HepG2 (cell line): Measurements from ENCODE around the gene TPM2. TPM values are rescaled to one million over a fixed set of nuclear protein-coding genes. Genes with fewer than 3 reads are reported as not detected.

ENCODE experiments used
- ATF7-NPFF ChIP-seq: sonication (generic); formaldehyde crosslinking; IDR thresholded peaks from 2 replicates; pipeline ENCODE4 v1.8.1; 2023; ENCODE audit warnings: mild to moderate bottlenecking, low read depth, missing genetic modification reagents, moderate library complexity
- BHLHE40 ChIP-seq: IDR thresholded peaks from 2 replicates; pipeline ENCODE4 v1.6.1; 2011; ENCODE audit warnings: low read length, improper control_type of control experiment
- ERF ChIP-seq: IDR thresholded peaks from 2 replicates; pipeline ENCODE4 v1.6.1; 2018; ENCODE audit warnings: missing biosample characterization, missing genetic modification reagents
- PHF20 ChIP-seq: sonication (generic); formaldehyde crosslinking; IDR thresholded peaks from 2 replicates; pipeline ENCODE4 v1.5.0; 2020; ENCODE audit warnings: mild to moderate bottlenecking, missing genetic modification reagents
- PITX1 ChIP-seq: sonication (generic); formaldehyde crosslinking; IDR thresholded peaks from 2 replicates; pipeline ENCODE4 v1.5.1; 2020; ENCODE audit warnings: mild to moderate bottlenecking, missing genetic modification reagents
- RARA ChIP-seq: IDR thresholded peaks from 2 replicates; pipeline ENCODE4 v1.6.1; 2016; ENCODE audit warnings: missing genetic modification reagents, missing compliant biosample characterization
- SIN3A ChIP-seq: IDR thresholded peaks from 2 replicates; pipeline ENCODE4 v1.6.1; 2011; ENCODE audit warnings: low read depth, mild to moderate bottlenecking, control low read depth, low read length, borderline replicate concordance
- SMAD1 ChIP-seq: sonication (generic); formaldehyde crosslinking; IDR thresholded peaks from 2 replicates; pipeline ENCODE4 v1.4.0; 2020; ENCODE audit warnings: missing genetic modification reagents, low read depth, mild to moderate bottlenecking, borderline replicate concordance
- SOX6 ChIP-seq, 2 experiments: fragments of 450-650 bp in 1 of 2; sonication (generic) in 1 of 2; formaldehyde crosslinking in 1 of 2; IDR thresholded peaks; 2 replicates each; pipeline versions ENCODE4 v1.4.0 to v1.6.1; 2017 to 2020; ENCODE audit warnings: antibody characterized with exemption in 1 of 2, mild to moderate bottlenecking in 1 of 2, missing genetic modification reagents in 1 of 2
- ZMYM4 ChIP-seq: sonication (generic); formaldehyde crosslinking; IDR thresholded peaks from 2 replicates; pipeline ENCODE4 v1.8.1; 2023; ENCODE audit warnings: mild to moderate bottlenecking, missing genetic modification reagents
- ZNF337 ChIP-seq: sonication (generic); formaldehyde crosslinking; IDR thresholded peaks from 2 replicates; pipeline ENCODE4 v1.5.1; 2020; ENCODE audit warnings: missing genetic modification reagents, low read depth, mild to moderate bottlenecking, borderline replicate concordance
- ZNF562 ChIP-seq: sonication (generic); formaldehyde crosslinking; IDR thresholded peaks from 2 replicates; pipeline ENCODE4 v1.8.0; 2022; ENCODE audit warnings: missing genetic modification reagents, borderline replicate concordance
- ZNF713 ChIP-seq: sonication (generic); formaldehyde crosslinking; IDR thresholded peaks from 2 replicates; pipeline ENCODE4 v1.4.0; 2020; ENCODE audit warnings: mild to moderate bottlenecking, missing genetic modification reagents
- ZNF746 ChIP-seq: sonication (generic); formaldehyde crosslinking; IDR thresholded peaks from 2 replicates; pipeline ENCODE4 v1.8.0; 2022; ENCODE audit warnings: mild to moderate bottlenecking, missing genetic modification reagents
- polyA plus RNA-seq, 8 experiments: library from polyadenylated mRNA; depleted of rRNA in 3 of 8; stranded (reverse) in 7 of 8; unstranded in 1 of 8; fragments of >200 nt; fragmentation: Illumina TruSeq in 4 of 8; extraction: Trizol in 4 of 8; gene quantifications; 2 replicates each; pipeline versions ENCODE4 v1.2.1 to v1.2.3, GENCODE V29; 2011 to 2016; ENCODE audit warnings: low read depth in 4 of 8, missing spikeins in 1 of 8, mixed read lengths in 1 of 8; ENCODE audit not compliant: insufficient read depth in 1 of 8
- total RNA-seq, 5 experiments: library from RNA; depleted of rRNA; stranded (reverse); fragments of >200 nt; fragmentation: Illumina TruSeq; extraction: Trizol; gene quantifications; 2 replicates each; pipeline ENCODE4 v1.2.3, GENCODE V29; 2016; ENCODE audit warnings: low read depth in 1 of 5
- TF ChIP-seq, protein P1 (sequence below): sonication (generic); formaldehyde crosslinking; IDR thresholded peaks from 2 replicates; pipeline ENCODE4 v1.5.1; 2020; ENCODE audit warnings: mild to moderate bottlenecking, missing genetic modification reagents, moderate library complexity
- TF ChIP-seq, protein P2 (sequence below): sonication (generic); formaldehyde crosslinking; IDR thresholded peaks from 2 replicates; pipeline ENCODE4 v1.4.0; 2020; ENCODE audit warnings: missing genetic modification reagents
- TF ChIP-seq, protein P3 (sequence below): sonication (generic); formaldehyde crosslinking; IDR thresholded peaks from 2 replicates; pipeline ENCODE4; 2020; ENCODE audit warnings: missing genetic modification reagents, mild to moderate bottlenecking, borderline replicate concordance
- TF ChIP-seq, protein P4 (sequence below): sonication (generic); IDR thresholded peaks from 2 replicates; pipeline ENCODE4 v1.6.1; 2016; ENCODE audit warnings: low read depth, borderline replicate concordance
- TF ChIP-seq, protein P5 (sequence below): sonication (generic); formaldehyde crosslinking; IDR thresholded peaks from 2 replicates; pipeline ENCODE4 v1.5.1; 2020; ENCODE audit warnings: missing genetic modification reagents, mild to moderate bottlenecking, borderline replicate concordance

The TPM2 gene
- total and polyA plus RNA-seq, 2 of the 13 experiments (the other 11 are each of a cell fraction or from before 2014, with no cell fraction given) = 3.1 to 10.7 TPM

DNA sequence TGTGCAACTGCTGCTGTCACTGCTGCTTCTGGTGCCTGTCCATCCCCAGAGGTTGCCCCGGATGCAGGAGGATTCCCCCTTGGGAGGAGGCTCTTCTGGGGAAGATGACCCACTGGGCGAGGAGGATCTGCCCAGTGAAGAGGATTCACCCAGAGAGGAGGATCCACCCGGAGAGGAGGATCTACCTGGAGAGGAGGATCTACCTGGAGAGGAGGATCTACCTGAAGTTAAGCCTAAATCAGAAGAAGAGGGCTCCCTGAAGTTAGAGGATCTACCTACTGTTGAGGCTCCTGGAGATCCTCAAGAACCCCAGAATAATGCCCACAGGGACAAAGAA lies 15.7 kb downstream of the TPM2 start (continued):
- TF ChIP-seq, protein P1, sequence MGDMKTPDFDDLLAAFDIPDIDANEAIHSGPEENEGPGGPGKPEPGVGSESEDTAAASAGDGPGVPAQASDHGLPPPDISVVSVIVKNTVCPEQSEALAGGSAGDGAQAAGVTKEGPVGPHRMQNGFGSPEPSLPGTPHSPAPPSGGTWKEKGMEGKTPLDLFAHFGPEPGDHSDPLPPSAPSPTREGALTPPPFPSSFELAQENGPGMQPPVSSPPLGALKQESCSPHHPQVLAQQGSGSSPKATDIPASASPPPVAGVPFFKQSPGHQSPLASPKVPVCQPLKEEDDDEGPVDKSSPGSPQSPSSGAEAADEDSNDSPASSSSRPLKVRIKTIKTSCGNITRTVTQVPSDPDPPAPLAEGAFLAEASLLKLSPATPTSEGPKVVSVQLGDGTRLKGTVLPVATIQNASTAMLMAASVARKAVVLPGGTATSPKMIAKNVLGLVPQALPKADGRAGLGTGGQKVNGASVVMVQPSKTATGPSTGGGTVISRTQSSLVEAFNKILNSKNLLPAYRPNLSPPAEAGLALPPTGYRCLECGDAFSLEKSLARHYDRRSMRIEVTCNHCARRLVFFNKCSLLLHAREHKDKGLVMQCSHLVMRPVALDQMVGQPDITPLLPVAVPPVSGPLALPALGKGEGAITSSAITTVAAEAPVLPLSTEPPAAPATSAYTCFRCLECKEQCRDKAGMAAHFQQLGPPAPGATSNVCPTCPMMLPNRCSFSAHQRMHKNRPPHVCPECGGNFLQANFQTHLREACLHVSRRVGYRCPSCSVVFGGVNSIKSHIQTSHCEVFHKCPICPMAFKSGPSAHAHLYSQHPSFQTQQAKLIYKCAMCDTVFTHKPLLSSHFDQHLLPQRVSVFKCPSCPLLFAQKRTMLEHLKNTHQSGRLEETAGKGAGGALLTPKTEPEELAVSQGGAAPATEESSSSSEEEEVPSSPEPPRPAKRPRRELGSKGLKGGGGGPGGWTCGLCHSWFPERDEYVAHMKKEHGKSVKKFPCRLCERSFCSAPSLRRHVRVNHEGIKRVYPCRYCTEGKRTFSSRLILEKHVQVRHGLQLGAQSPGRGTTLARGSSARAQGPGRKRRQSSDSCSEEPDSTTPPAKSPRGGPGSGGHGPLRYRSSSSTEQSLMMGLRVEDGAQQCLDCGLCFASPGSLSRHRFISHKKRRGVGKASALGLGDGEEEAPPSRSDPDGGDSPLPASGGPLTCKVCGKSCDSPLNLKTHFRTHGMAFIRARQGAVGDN (CRISPR knock-in tag) = peak; percentile 36
- no peak for TF ChIP-seq ZNF713 (CRISPR knock-in tag)
- TF ChIP-seq RARA (CRISPR knock-in tag) = no peak
- no peak for TF ChIP-seq ZNF562 (CRISPR knock-in tag)
- TF ChIP-seq, protein P2, sequence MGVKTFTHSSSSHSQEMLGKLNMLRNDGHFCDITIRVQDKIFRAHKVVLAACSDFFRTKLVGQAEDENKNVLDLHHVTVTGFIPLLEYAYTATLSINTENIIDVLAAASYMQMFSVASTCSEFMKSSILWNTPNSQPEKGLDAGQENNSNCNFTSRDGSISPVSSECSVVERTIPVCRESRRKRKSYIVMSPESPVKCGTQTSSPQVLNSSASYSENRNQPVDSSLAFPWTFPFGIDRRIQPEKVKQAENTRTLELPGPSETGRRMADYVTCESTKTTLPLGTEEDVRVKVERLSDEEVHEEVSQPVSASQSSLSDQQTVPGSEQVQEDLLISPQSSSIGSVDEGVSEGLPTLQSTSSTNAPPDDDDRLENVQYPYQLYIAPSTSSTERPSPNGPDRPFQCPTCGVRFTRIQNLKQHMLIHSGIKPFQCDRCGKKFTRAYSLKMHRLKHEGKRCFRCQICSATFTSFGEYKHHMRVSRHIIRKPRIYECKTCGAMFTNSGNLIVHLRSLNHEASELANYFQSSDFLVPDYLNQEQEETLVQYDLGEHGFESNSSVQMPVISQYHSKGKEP (CRISPR knock-in tag) = no peak
- TF ChIP-seq ZMYM4 (CRISPR knock-in tag) = no peak
- TF ChIP-seq, protein P3, sequence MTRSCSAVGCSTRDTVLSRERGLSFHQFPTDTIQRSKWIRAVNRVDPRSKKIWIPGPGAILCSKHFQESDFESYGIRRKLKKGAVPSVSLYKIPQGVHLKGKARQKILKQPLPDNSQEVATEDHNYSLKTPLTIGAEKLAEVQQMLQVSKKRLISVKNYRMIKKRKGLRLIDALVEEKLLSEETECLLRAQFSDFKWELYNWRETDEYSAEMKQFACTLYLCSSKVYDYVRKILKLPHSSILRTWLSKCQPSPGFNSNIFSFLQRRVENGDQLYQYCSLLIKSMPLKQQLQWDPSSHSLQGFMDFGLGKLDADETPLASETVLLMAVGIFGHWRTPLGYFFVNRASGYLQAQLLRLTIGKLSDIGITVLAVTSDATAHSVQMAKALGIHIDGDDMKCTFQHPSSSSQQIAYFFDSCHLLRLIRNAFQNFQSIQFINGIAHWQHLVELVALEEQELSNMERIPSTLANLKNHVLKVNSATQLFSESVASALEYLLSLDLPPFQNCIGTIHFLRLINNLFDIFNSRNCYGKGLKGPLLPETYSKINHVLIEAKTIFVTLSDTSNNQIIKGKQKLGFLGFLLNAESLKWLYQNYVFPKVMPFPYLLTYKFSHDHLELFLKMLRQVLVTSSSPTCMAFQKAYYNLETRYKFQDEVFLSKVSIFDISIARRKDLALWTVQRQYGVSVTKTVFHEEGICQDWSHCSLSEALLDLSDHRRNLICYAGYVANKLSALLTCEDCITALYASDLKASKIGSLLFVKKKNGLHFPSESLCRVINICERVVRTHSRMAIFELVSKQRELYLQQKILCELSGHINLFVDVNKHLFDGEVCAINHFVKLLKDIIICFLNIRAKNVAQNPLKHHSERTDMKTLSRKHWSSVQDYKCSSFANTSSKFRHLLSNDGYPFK (CRISPR knock-in tag) = 0 out of 2 replicates have a peak, but pooled peaks have one; percentile 6
- TF ChIP-seq ZNF337 (CRISPR knock-in tag) = peak; percentile 67; the same call in 1 of the 2 replicates
- TF ChIP-seq, protein P4, sequence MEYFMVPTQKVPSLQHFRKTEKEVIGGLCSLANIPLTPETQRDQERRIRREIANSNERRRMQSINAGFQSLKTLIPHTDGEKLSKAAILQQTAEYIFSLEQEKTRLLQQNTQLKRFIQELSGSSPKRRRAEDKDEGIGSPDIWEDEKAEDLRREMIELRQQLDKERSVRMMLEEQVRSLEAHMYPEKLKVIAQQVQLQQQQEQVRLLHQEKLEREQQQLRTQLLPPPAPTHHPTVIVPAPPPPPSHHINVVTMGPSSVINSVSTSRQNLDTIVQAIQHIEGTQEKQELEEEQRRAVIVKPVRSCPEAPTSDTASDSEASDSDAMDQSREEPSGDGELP = no peak
- TF ChIP-seq ZNF746 (CRISPR knock-in tag) = no peak
- TF ChIP-seq ERF (CRISPR knock-in tag) = no peak
- 0 out of 2 replicates have a peak, but pooled peaks have one; percentile 3 for TF ChIP-seq PITX1 (CRISPR knock-in tag)
- TF ChIP-seq SIN3A = no peak
- no peak for TF ChIP-seq PHF20
- TF ChIP-seq, protein P5, sequence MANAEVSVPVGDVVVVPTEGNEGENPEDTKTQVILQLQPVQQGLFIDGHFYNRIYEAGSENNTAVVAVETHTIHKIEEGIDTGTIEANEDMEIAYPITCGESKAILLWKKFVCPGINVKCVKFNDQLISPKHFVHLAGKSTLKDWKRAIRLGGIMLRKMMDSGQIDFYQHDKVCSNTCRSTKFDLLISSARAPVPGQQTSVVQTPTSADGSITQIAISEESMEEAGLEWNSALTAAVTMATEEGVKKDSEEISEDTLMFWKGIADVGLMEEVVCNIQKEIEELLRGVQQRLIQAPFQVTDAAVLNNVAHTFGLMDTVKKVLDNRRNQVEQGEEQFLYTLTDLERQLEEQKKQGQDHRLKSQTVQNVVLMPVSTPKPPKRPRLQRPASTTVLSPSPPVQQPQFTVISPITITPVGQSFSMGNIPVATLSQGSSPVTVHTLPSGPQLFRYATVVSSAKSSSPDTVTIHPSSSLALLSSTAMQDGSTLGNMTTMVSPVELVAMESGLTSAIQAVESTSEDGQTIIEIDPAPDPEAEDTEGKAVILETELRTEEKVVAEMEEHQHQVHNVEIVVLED (CRISPR knock-in tag) = no peak
- no peak for TF ChIP-seq SOX6 (IDR thresholded peaks at IDR 0.05)
- no peak for TF ChIP-seq SOX6 (CRISPR knock-in tag; IDR thresholded peaks at IDR 0.05)
- no peak for TF ChIP-seq SMAD1
- no peak for TF ChIP-seq ATF7-NPFF
- no peak for TF ChIP-seq BHLHE40
